Activated CD8-positive, alpha-beta memory T cell treated with anti-CD3 and anti-CD28 coated beads for 36 hours (primary cell): Measurements from ENCODE around the gene E2F4. TPM values are rescaled to one million over a fixed set of nuclear protein-coding genes. Genes with fewer than 3 reads are reported as not detected.

Source experiments
- CTCF ChIA-PET: fragments of 350-600 bp; sonication (Branson Sonifier 250); formaldehyde crosslinking; loops from one replicate; lab custom pipeline; 2021; ENCODE audit warnings: antibody characterized with exemption; lab: Charles Lee
- POLR2A ChIA-PET: fragments of 350-600 bp; sonication (Branson Sonifier 250); formaldehyde crosslinking; loops from one replicate; lab custom pipeline; 2021; ENCODE audit warnings: antibody characterized with exemption; lab: Charles Lee
- total RNA-seq, 2 experiments: library from RNA; stranded (reverse); gene quantifications; one replicate each; pipeline ENCODE4 v1.2.3, GENCODE V29; 2021

E2F4 gene
- total RNA-seq, 2 experiments from 2014 or later: 146 to 151 TPM

DNA sequence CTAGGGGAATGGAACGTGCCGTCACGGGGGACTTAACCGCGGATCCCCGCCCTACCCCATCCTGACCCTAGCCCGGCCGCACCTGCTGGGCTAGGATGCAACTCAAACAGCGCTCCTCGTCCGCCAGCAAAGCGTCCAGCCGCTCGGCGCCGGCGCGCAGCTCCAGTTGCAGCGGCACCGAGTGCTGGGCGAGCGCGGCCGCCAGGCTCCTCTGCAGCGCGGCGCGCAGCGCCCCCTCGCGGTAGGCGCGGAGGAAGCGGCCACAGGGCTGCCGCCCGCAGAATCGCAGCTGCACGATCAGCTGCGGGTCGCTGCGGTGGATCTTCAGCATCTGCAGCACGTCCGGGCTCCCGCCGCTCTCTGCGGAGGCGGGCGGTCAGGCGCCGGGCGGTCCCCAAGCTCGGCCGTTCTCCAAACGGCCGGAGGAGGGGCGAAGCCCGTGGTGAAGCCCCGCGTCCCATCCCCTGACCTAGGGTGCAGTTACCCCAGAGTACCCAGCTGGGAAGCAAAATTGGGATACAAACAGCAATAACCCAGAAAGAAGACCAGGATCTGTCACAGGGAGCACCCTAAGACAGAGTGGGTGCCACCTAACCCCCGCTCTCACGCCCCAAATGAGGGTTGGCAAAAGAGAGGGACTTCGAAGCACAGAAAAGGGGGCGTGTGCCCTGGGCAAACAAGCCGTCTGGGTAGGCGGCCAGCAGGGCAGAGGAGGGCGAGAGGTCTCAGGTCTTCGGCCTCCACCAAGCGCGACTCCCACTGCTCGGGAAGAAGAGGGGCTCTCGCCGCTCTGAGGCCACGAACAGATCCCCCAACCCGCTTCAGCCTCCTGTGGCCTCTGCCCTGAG is 36.4 kb upstream of the E2F4 start:
- ChIA-PET CTCF (interaction anchor here (0.6 to 5.8 kb wide), 54 partner anchors 8 to 211 kb away, joined by 3 to 63 read pairs (median 5); partner anchors contain the start of genes CBFB, CES4A, E2F4 and EXOC3L1), POLR2A (interaction anchor here (0.6 to 1.2 kb wide), 3 partner anchors 11 to 137 kb away, joined by 3 to 8 read pairs (median 5); no protein-coding TSS in a partner anchor)

GRCh38 chr16:67156143-67156844 is 35.7 kb upstream of the E2F4 start:
- CTCF ChIA-PET: interaction anchor here (0.6 to 5.8 kb wide), 21 partner anchors 14 to 212 kb away, joined by 3 to 63 read pairs (median 5); partner anchors contain the start of genes CES4A, EXOC3L1 and NOL3
- POLR2A ChIA-PET: no interaction called here

DNA sequence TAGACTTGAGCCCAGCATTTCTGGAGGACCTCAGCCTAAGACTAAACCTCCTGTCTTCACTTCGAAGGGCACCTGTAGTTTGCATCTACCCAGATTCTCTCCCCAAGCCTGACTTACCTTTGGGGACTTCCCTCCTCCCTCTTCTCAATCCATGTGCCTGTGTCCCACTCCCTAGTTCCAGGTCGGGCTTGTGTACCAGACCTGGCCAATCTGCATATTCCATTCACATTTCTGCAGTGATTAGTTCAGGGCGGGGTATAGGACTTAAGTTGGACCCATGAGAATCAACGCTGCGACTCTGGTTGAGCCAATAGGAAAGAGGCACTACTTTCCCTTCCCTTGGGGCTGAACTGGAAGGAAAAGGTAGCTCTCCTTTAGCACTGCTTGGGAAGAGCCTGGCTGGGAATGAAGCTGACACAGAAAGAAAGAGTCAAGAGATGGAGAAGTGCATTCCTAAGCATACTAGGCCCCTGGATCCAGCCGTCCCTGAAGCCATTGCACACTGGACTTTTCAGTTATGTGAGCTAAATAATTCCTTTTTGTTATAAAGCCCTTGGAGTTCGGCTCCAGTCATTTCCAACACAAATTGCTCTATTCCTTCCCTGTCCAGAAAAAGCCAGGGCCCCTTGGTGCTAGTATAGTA is 34.7 kb upstream of the E2F4 start:
- ChIA-PET POLR2A (no interaction called here), CTCF (interaction anchor here (0.6 to 5.8 kb wide), 11 partner anchors 13 to 204 kb away, joined by 3 to 63 read pairs (median 5); partner anchors contain the start of gene NOL3)

GRCh38 chr16:67157892-67158635 is 33.9 kb upstream of the E2F4 start:
- ChIA-PET CTCF (interaction anchor here (1.0 to 5.8 kb wide), 7 partner anchors 12 to 200 kb away, joined by 3 to 63 read pairs (median 7); partner anchors contain the start of gene NOL3), POLR2A (interaction anchor here (0.6 to 2.6 kb wide), 6 partner anchors 13 to 284 kb away, joined by 4 to 14 read pairs (median 6); partner anchors contain the start of gene NOL3)

DNA sequence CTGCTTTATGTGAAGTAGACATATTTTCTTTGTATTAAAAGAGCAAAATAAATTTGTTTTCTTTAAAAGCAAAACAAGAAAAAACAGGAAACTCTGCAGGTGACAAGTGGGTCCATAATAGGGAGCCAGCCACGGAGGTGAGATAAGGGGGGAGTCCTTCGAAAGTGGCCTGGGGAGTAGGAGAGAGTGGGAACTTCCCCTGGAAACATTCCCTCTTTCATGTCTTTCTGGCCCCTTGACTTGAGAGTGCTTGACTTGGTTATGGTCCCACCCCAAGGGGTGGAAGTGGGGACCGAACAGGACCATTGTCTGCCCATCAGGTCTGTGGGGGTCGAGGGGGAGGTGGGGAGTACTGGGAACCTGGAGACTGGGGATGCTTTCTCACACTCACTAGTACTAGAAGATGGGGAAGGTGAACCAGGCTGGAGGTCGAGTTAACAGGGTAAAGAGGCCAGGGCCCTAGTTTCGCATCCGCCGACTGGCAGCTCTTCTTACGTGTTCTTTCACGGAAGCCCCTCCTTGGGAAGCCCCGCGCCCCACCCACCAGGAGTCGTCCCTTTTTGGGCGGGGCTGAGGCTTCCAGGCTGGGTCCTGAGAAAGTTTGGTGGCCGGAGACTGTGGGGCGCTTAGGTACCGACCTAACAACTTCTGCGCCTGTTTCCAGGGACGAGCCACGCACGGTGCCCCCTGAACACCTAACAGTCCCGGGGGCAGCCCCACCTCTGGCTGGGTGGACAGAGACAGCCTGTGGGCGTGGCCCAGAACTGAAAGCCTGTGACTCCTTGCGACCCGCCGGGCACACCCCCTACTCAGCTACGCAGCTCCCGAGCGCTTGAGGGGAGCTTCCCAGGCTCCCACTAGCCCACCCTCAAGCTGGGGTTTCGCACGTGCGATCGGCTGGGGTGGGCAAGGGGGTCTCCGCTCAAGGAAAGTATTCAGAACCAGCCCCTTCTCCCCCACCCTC is 33.0 kb upstream of the E2F4 start:
- CTCF ChIA-PET: interaction anchor here (0.6 to 5.8 kb wide), 5 partner anchors 16 to 222 kb away, joined by 3 to 63 read pairs (median 5); no protein-coding TSS in a partner anchor
- POLR2A ChIA-PET: interaction anchor here (0.6 to 2.6 kb wide), 7 partner anchors 12 to 284 kb away, joined by 3 to 14 read pairs (median 5); partner anchors contain the start of gene NOL3

- ChIA-PET POLR2A (interaction anchor here (0.5 kb wide), 1 partner anchor 229 kb away, joined by 3 read pairs; no protein-coding TSS in a partner anchor), CTCF (interaction anchor here (1.2 to 4.1 kb wide), 5 partner anchors 9 to 183 kb away, joined by 5 to 26 read pairs (median 6); partner anchors contain the start of gene NOL3)
Measured at GRCh38 chr16:67161595-67162058, 30.3 kb upstream of the E2F4 start.

- CTCF ChIA-PET: interaction anchor here (0.6 to 4.1 kb wide), 9 partner anchors 7 to 209 kb away, joined by 3 to 26 read pairs (median 5); no protein-coding TSS in a partner anchor
- POLR2A ChIA-PET: interaction anchor here (0.6 to 1.1 kb wide), 4 partner anchors 9 to 1594 kb away, joined by 3 to 4 read pairs (median 4); no protein-coding TSS in a partner anchor
Measured at GRCh38 chr16:67162506-67163163, 29.3 kb upstream of the E2F4 start.

DNA sequence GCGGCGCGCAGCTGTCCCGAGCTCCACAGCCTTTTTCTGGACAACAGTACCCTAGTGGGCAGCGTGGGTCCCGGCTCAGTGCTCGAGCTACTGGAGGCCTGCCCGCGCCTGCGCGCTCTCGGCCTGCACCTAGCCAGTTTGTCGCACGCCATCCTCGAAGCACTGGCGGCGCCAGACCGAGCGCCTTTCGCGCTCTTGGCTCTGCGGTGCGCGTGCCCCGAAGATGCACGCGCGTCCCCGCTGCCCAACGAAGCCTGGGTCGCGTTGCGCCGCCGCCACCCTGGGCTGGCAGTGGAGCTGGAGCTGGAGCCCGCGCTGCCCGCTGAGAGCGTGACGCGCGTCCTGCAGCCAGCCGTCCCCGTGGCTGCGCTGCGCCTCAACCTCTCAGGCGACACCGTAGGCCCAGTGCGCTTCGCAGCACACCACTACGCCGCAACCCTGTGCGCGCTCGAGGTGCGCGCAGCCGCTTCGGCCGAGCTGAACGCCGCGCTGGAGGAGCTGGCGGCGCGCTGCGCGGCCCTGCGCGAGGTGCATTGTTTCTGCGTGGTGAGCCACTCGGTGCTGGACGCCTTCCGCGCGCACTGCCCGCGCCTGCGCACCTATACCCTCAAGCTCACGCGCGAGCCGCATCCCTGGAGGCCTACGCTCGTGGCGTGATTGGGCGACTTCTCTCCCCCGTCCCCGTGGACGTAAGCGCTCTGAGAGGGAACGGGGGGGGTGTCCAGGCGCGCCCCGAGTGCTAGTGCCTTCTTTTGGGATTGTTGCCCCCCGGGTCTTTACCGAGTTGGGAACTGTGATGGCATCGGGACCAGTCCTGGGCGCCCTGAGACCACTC is 28.6 kb upstream of the E2F4 start:
- CTCF ChIA-PET: interaction anchor here (0.9 to 4.1 kb wide), 9 partner anchors 8 to 206 kb away, joined by 3 to 26 read pairs (median 4); no protein-coding TSS in a partner anchor
- POLR2A ChIA-PET: interaction anchor here (0.9 to 1.1 kb wide), 2 partner anchors 10 to 11 kb away, joined by 3 to 4 read pairs; no protein-coding TSS in a partner anchor

DNA sequence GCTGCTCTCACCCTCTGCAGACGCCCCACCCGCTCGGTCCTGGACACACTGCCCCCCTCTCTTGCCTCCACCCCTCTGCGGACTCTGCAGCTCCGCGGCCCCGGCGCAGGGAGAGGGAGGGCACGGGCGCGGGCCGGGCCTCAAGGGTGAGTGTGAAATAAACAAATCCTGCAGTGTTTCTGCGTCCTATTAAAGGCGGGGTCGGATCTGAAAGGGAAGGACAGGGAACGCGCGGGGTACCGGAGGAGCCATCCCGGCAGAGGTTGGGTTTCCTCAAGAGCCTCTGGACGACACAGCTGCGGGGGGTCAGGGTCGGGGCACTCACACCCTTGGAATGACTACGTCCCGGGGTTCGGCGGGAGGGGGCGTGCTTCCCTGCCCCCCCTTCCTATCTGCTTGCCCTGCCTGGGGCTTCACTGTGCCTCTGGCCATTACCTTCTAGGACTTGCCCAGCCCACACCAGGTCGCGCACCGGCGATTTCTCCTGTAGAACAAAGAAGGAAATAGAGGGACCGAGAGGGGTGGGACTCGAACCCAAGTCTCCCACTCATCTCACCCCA is 27.9 kb upstream of the E2F4 start:
- ChIA-PET CTCF (interaction anchor here (0.9 to 4.1 kb wide), 7 partner anchors 9 to 207 kb away, joined by 3 to 26 read pairs (median 6); no protein-coding TSS in a partner anchor), POLR2A (interaction anchor here (2.2 kb wide), 1 partner anchor 11 kb away, joined by 10 read pairs; no protein-coding TSS in a partner anchor)

- ChIA-PET CTCF (interaction anchor here (0.7 to 4.1 kb wide), 4 partner anchors 9 to 288 kb away, joined by 3 to 26 read pairs (median 6); no protein-coding TSS in a partner anchor), POLR2A (interaction anchor here (2.2 kb wide), 1 partner anchor 10 kb away, joined by 10 read pairs; no protein-coding TSS in a partner anchor)
Measured at GRCh38 chr16:67164599-67165061, 27.3 kb upstream of the E2F4 start, which contains the start of gene HSF4. Gene HSF4, plus strand, starts transcription at chr16:67164745. Its CDS starts 67 bp downstream, at chr16:67164812.

DNA sequence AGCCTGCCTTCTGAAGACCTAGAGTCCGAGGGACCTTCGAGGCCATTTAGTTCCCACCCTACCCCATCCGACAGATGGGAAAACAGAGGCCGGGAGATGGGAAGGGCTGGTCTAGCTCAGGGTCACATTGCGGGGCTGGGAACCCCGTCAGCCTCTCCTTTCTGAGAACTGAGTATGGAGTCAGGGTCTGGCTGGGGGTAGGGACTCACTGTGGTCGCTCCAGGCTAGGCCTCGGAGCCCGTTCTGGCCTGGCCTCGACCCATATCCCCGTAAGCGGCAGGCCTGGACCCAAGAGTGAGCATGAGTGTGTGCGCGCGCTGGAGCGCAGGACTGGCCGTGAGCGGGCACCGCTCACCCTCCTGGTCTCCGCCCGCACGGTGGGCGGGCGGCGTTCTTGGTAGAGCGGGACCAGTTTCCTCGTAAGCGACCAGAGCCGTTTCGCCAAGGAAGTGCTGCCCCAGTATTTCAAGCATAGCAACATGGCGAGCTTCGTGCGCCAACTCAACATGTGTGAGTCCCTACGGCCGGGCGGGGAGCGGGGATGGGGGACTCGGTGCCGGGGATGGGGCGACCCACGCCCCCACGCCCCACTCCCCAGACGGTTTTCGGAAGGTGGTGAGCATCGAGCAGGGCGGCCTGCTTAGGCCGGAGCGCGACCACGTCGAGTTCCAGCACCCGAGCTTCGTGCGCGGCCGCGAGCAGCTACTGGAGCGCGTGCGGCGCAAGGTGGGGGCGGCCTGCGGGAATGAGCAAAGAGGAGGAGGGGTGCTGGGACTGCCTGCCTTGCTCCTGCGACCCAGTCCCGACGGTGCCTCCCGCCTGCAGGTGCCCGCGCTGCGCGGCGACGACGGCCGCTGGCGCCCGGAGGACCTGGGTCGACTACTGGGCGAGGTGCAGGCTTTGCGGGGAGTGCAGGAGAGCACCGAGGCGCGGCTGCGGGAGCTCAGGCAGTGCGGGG is 26.6 kb upstream of the E2F4 start:
- ChIA-PET POLR2A (interaction anchor here (1.1 to 2.2 kb wide), 2 partner anchors 10 to 11 kb away, joined by 8 to 10 read pairs; no protein-coding TSS in a partner anchor), CTCF (interaction anchor here (0.7 to 2.9 kb wide), 3 partner anchors 10 to 288 kb away, joined by 3 to 8 read pairs (median 3); no protein-coding TSS in a partner anchor)

GRCh38 chr16:67166110-67166547 is 25.8 kb upstream of the E2F4 start:
- POLR2A ChIA-PET: interaction anchor here (1.1 to 2.2 kb wide), 2 partner anchors 9 to 11 kb away, joined by 8 to 10 read pairs; no protein-coding TSS in a partner anchor

More at GRCh38 chr16:67166110-67166547, 25.8 kb upstream of the E2F4 start:
- CTCF ChIA-PET: interaction anchor here (2.9 kb wide), 1 partner anchor 11 kb away, joined by 8 read pairs; no protein-coding TSS in a partner anchor
